ENCODE data around the gene GFOD1. TPM values are rescaled to one million over a fixed set of nuclear protein-coding genes. Genes with fewer than 3 reads are reported as not detected.

Gene GFOD1
- total and polyA plus RNA-seq, 2 of the 4 experiments (the other 2 are of a cell fraction) = 1.8 to 3.4 TPM

GRCh38 chr6:13504611-13505344 lies 17.4 kb upstream of the GFOD1 start:
- dilution Hi-C loops (cut with HindIII; ENCODE audit: low sequenced_read_pairs, unreplicated experiment) (no loop called here), intact Hi-C loops (cut with micrococcal nuclease) (no loop called here), in situ Hi-C loops (cut with MboI; ENCODE audit: low sequenced_read_pairs) (no loop called here)
- Histone ChIP-seq H2BK20ac (ENCODE audit: low read depth, low read length) (no peak overlapping the region), H3K4ac (ENCODE audit: low read depth, low read length) (no peak overlapping the region), H3K56ac (ENCODE audit: extremely low read depth, insufficient read depth, low read length) (no peak overlapping the region), H2BK15ac (ENCODE audit: low read depth, low read length) (no peak overlapping the region), H4K5ac (ENCODE audit: low read depth, low read length) (no peak overlapping the region), H4K8ac (ENCODE audit: low read depth in 2 of 2, low read length in 2 of 2) (no peak overlapping the region), H3K9me3 (ENCODE audit: control insufficient read depth, insufficient read depth, low read length) (no peaks in the 10 kb centered on the region), H3K27me3 (ENCODE audit: control insufficient read depth, insufficient read depth, low read length) (no peaks in the 10 kb centered on the region; the same call in 1 of the 2 replicates), H3K4me2 (ENCODE audit: low read depth, low read length) (no peak overlapping the region), H3K9ac (ENCODE audit: low read depth, low read length) (no peak overlapping the region), H3K4me3 (ENCODE audit: insufficient read depth, low read depth, low read length) (no peak overlapping the region), H3K14ac (replicated peaks; ENCODE audit: low read depth, low read length) (no peak overlapping the region), H2AFZ (replicated peaks; ENCODE audit: low read length, poor library complexity) (no peak overlapping the region), H3K27ac (ENCODE audit: insufficient read depth, low read length) (no peak overlapping the region), H3K18ac (ENCODE audit: low read depth, low read length) (no peak overlapping the region), H3K36me3 (ENCODE audit: control insufficient read depth, insufficient read depth, low read length) (no peaks in the 10 kb centered on the region), H2BK5ac (ENCODE audit: low read depth, low read length, poor library complexity, severe bottlenecking) (no peak overlapping the region), H2BK120ac (ENCODE audit: low read depth, low read length) (no peak overlapping the region), H2AK5ac (ENCODE audit: low read depth, low read length) (no peak overlapping the region), H3K9me1 (ENCODE audit: insufficient read depth, low read length) (no peaks in the 10 kb centered on the region), H4K91ac (ENCODE audit: insufficient read depth, low read depth, low read length) (no peak overlapping the region), H3K23ac (ENCODE audit: low read depth, low read length) (no peak overlapping the region), H4K20me1 (ENCODE audit: insufficient read depth, low read length) (no peaks in the 10 kb centered on the region), H3K4me1 (ENCODE audit: control insufficient read depth, insufficient read depth, low read length) (no peaks in the 10 kb centered on the region; the same call in 1 of the 2 replicates), H2AK9ac (replicated peaks; ENCODE audit: low read depth, low read length, poor library complexity) (peak overlapping the region; percentile 63), H3K79me1 (ENCODE audit: low read depth in 1 of 2, low read length in 2 of 2) (no peaks in the 10 kb centered on the region)
- no peak for ATAC-seq (ENCODE audit: low read depth)
- POLR2A ChIA-PET (ENCODE audit: unreplicated experiment) = no interaction called here
- CTCF ChIA-PET = no interaction called here
- no peak for TF ChIP-seq NFE2L2 (IDR thresholded peaks at IDR 0.05; ENCODE audit: low read depth, low read length)
- TF ChIP-seq USF2 (IDR thresholded peaks at IDR 0.05; ENCODE audit: low read depth, low read length) = no peak
- TF ChIP-seq SMC3 (IDR thresholded peaks at IDR 0.05; ENCODE audit: low read depth, low read length) = no peak
- no peak for TF ChIP-seq BHLHE40 (IDR thresholded peaks at IDR 0.05; ENCODE audit: low read depth, low read length)
- TF ChIP-seq CEBPB (IDR thresholded peaks at IDR 0.05; ENCODE audit: low read depth, low read length) = no peak
- TF ChIP-seq MAZ (IDR thresholded peaks at IDR 0.05; ENCODE audit: borderline replicate concordance, low read depth, low read length) = no peak
- no peak for TF ChIP-seq POLR2A (IDR thresholded peaks at IDR 0.05; ENCODE audit: low read depth, low read length)
- no peak for TF ChIP-seq MAFK (IDR thresholded peaks at IDR 0.05; ENCODE audit: low read depth, low read length)
- no peak for TF ChIP-seq ELK1 (IDR thresholded peaks at IDR 0.05; ENCODE audit: borderline replicate concordance, low read depth, low read length)
- TF ChIP-seq RAD21 (IDR thresholded peaks at IDR 0.05; ENCODE audit: low read length) = no peak
- TF ChIP-seq CTCF (conservative IDR thresholded peaks at IDR 0.05; ENCODE audit: low read depth, low read length) = no peak
- no peak for TF ChIP-seq RFX5 (IDR thresholded peaks at IDR 0.05; ENCODE audit: low read depth, low read length)
- no peak for TF ChIP-seq MXI1 (IDR thresholded peaks at IDR 0.05; ENCODE audit: borderline replicate concordance, low read depth, low read length)
- TF ChIP-seq FOS (IDR thresholded peaks at IDR 0.05; ENCODE audit: low read depth, low read length) = no peak
- no peak for TF ChIP-seq CHD1 (IDR thresholded peaks at IDR 0.05; ENCODE audit: low read depth, low read length)
- TF ChIP-seq RCOR1 (IDR thresholded peaks at IDR 0.05; ENCODE audit: insufficient replicate concordance, low read length) = no peak
- WGBS, 2 experiments (ENCODE audit: extremely low coverage in 2 of 2, insufficient read length in 1 of 2) = 89% methylated on average over 4 of the region's 5 CpGs; no CpG with 5 or more reads in 1 of the 2 experiments
- no TSS peak for BruUV-seq (replicated peaks)
- DNase-seq = no peak
